HAP-1 (cell line): ENCODE results near the gene ZNF444.

Experiments used
- DNase-seq, 2 experiments: peaks; one replicate each; pipeline ENCODE4 v3.0.0-alpha.2; 2016 to 2020; ENCODE audit warnings: low spot score in 2 of 2
- H3K27me3 ChIP-seq: fragments of 250-450 bp; sonication (Bioruptor Pico); 2 replicates; pipeline ENCODE4 v1.5.1; 2020; ENCODE audit warnings: low read depth, mild to moderate bottlenecking, moderate library complexity
- H3K36me3 ChIP-seq: fragments of 250-450 bp; sonication (Bioruptor Pico); replicated peaks from 2 replicates; pipeline ENCODE4 v1.5.1; 2020; ENCODE audit warnings: mild to moderate bottlenecking
- H3K4me1 ChIP-seq: fragments of 250-450 bp; sonication (Bioruptor Pico); 2 replicates; pipeline ENCODE4 v1.5.1; 2020; ENCODE audit warnings: mild to moderate bottlenecking
- H3K4me3 ChIP-seq: fragments of 250-450 bp; sonication (Bioruptor Pico); 2 replicates; pipeline ENCODE4 v1.5.1; 2020; ENCODE audit warnings: mild to moderate bottlenecking, moderate library complexity
- H3K9me3 ChIP-seq: fragments of 250-450 bp; sonication (Bioruptor Pico); 2 replicates; pipeline ENCODE4 v1.5.1; 2020; ENCODE audit warnings: mild to moderate bottlenecking, moderate library complexity
- in situ Hi-C: fragments of 300-500 bp; cut with MboI; formaldehyde crosslinking; loops from 3 replicates; pipeline ENCODE4 v1.14.3; 2020; ENCODE audit warnings: low sequenced_read_pairs, inconsistent platforms, mixed read lengths

Gene ZNF444

GRCh38 chr19:56120371-56121179 lies 20.5 kb upstream of the ZNF444 start:
- no peaks in the 10 kb centered on the region for H3K27me3 ChIP-seq
- peak; percentile 44 to 81 for DNase-seq
- H3K36me3 ChIP-seq, result peaks cover 4% of the 10 kb centered on the region; the same call in 1 of the 2 replicates
- H3K9me3 ChIP-seq, result no peaks in the 10 kb centered on the region
- H3K4me1 ChIP-seq, result peaks cover 4% of the 10 kb centered on the region; the same call in 1 of the 2 replicates
- peak overlapping the region; percentile 93 for H3K4me3 ChIP-seq
- in situ Hi-C loops, result no loop called here

DNA sequence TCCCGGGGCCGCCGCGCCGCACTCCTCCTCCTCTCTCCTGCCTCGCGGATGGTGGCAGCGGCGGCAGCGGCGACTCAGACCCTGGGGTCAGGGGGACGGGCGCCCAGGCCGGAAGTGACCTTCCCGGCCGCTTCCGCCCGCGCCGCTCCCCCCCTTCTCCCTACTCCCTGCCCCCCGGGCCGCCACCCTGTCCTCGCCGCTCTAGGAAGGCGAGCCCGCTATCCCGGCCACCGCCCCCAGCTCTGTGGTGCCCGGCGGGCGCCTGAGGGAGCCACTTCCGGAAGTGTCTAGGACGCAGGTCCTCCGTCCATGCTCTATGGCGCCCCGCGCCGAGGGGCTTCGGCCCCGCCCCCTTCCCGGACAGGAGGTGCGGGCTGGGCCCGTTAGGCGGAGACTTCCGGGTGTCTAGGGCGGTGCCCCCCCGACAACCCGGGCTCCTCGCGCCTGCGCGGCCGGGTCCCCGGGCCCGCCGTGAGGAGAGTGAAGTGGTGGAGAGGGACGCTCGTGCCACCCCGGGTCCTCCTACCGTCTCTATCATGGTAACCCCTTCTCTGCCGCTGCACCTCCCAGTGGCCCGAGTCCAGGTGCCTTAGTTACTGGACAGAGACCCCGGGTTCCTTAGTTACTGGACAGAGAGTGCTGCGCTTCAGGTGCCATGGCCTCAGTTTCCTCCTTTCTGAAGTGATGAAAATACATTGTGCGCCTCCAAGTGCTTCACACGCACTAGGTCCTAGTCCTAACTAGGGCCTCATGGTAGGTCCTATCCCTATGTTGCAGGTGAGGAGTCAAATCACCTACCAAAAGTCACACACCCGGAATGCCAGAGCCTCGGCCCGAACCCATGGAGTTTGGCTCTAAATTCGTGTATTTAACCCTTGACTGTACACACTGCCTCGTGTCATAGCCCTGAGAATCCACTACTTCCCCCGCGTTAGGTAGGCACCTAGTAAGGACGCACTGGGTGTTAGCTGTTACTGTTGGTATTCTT lies 19.6 kb upstream of the ZNF444 start, which contains the start of gene ZNF787:
TSS of gene ZNF787 (minus strand) at position 116 of the 988 bp plus-strand sequence. CDS start 18,078 bp downstream, outside the sequence.
- Histone ChIP-seq H3K9me3 (no peaks in the 10 kb centered on the region), H3K4me1 (peaks cover 4% of the 10 kb centered on the region; the same call in 1 of the 2 replicates), H3K36me3 (peaks cover 4% of the 10 kb centered on the region; the same call in 1 of the 2 replicates), H3K4me3 (peak within 1 kb of the TSS; percentile 93), H3K27me3 (no peaks in the 10 kb centered on the region)
- in situ Hi-C loops, result no loop called here
- DNase-seq, result peak; percentile 92 to 98

DNA sequence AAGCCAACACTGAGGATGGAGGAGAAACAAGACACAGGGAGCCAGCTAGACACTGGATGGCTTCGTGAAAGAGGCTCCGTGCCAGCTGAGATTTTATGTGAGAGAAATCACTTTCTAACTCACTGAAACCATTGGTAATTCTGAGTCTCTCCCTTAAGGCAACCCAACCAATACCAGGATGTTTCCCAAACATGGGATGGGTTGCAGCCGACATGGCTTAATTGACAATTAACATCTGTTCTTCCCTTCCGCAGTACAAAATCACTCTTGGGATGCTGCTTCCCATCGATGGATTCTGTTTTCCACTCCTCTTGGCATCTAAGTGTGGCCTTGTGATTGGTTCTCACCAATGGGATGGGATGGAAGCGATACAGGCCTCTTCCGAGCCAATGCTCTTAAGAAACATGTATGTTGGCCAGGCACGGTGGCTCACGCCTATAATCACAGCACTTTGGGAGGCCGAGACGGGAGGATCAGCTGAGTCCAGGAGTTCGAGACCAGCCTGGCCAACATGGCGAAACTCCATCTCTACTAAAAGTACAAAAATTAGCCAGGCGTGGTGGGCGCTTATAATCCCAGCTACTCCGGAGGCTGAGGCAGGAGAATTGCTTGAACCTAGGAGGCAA lies 17.7 kb upstream of the ZNF444 start:
- in situ Hi-C loops, result no loop called here
- H3K27me3 ChIP-seq, result no peaks in the 10 kb centered on the region
- H3K9me3 ChIP-seq, result no peaks in the 10 kb centered on the region
- no peak overlapping the region for H3K4me3 ChIP-seq
- peaks cover 4% of the 10 kb centered on the region; the same call in 1 of the 2 replicates for H3K4me1 ChIP-seq
- no peak for DNase-seq
- peaks cover 4% of the 10 kb centered on the region; the same call in 1 of the 2 replicates for H3K36me3 ChIP-seq

DNA sequence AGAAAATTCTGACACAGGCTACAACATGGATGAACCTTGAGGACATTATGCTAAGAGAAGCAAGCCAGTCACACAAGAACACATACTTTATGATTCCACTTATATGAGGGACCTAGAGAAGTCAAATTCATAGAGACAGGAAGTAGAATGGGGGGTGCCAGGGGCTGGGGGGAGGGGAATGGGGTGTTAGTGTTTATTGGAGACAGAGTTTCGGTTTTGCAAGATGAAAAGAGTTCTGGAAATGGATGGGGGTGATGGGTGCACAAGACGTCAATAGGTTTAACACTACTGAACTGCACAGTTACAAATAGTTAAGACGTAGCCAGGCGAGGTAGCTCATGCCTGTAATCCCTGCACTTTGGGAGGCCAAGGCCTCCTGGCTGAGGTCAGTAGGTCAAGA lies 16.5 kb upstream of the ZNF444 start:
- in situ Hi-C loops, result no loop called here
- Histone ChIP-seq H3K4me3 (no peak overlapping the region), H3K4me1 (peaks cover 1% of the 10 kb centered on the region; the same call in 1 of the 2 replicates), H3K27me3 (no peaks in the 10 kb centered on the region), H3K9me3 (no peaks in the 10 kb centered on the region), H3K36me3 (no peaks in the 10 kb centered on the region; the same call in 1 of the 2 replicates)
- DNase-seq, result no peak

DNA sequence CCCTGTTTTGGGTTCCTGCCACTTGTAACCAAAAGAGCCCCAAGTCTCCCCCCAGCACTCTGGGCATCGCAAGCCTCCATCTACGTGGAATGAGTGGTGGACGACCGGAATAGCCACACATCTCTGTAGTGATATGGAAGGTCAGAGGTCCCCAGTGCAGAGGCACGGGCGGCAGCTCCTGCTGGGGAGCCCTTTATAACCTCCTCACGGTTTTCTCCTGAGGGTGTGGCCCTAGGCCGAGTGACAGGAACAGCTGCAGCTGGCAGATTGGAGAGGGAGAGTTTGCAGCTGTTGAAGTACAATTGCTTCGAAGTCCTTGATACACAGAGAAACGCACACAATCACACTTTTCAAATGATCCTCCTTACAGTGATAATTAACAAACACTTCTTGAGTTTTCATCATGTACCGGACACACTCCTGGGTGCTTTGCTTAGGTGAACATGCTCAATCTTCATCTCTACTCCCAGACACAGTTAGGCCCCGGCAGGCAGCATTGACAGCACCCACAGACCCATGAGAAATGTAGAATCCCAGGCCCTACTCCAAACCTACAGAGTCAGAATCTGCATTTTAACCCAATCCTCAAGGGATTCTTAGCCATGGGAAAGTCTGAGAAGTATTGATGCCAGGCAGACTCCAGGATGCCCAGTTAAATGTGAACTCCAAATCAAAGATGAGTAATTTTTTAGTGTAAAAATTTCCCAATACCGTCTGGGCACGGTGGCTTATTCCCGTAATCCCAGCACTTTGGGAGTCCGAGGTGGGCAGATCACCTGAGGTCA lies 15.1 kb upstream of the ZNF444 start:
- H3K36me3 ChIP-seq, result no peaks in the 10 kb centered on the region
- no peak for DNase-seq
- no peaks in the 10 kb centered on the region for H3K27me3 ChIP-seq
- in situ Hi-C loops, result no loop called here
- H3K9me3 ChIP-seq, result no peaks in the 10 kb centered on the region
- H3K4me1 ChIP-seq, result no peaks in the 10 kb centered on the region
- H3K4me3 ChIP-seq, result no peak overlapping the region

DNA sequence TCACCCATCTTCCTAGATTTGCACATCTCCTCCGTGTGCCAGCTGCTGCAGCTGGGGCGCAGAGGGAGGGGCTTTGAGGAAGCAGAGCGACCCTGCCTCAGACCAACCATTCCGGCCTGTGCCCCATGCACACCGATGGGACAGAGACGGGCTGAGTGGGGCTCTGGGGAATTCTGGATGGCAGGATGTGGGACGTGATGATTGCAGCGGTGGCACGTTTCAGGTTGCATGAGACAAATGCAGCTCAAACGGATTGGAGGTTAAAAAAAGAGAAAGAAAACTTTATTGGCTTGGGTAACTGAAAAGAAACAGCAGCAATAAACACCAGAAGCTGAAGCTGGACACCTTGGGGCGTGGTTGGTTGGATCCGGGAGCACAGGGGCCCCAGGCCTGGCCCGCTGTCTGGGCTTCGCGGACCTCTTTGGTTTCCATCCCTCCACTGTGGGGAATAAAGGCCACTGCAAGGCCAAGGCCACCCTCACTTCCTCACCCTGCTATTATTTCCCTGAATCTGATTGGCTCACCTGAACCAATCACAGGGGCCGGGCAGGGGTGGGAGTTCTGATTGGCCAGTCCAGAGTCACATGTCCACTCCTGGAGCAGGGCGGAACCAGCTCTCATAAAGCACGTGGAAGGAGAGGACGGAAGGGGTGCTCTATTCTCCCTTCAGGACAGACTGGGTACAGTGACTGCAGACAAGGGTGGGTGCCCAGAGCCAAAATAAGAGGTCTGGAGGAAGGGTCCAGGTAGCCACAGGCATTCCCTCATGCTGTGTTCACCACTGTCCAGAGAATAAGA lies 13.9 kb upstream of the ZNF444 start:
- in situ Hi-C loops, result no loop called here
- Histone ChIP-seq H3K9me3 (no peaks in the 10 kb centered on the region), H3K27me3 (no peaks in the 10 kb centered on the region), H3K4me1 (no peaks in the 10 kb centered on the region), H3K4me3 (no peak overlapping the region), H3K36me3 (no peaks in the 10 kb centered on the region)
- DNase-seq, result no peak

- H3K9me3 ChIP-seq, result no peaks in the 10 kb centered on the region
- in situ Hi-C loops, result no loop called here
- no peaks in the 10 kb centered on the region for H3K27me3 ChIP-seq
- H3K4me3 ChIP-seq, result no peak overlapping the region
- no peaks in the 10 kb centered on the region for H3K4me1 ChIP-seq
- no peaks in the 10 kb centered on the region for H3K36me3 ChIP-seq
- no peak for DNase-seq
Measured at GRCh38 chr19:56130006-56130405, 11.1 kb upstream of the ZNF444 start.

GRCh38 chr19:56131651-56132050 lies 9.4 kb upstream of the ZNF444 start:
- Histone ChIP-seq H3K36me3 (no peaks in the 10 kb centered on the region), H3K4me3 (no peak overlapping the region), H3K27me3 (no peaks in the 10 kb centered on the region), H3K4me1 (no peaks in the 10 kb centered on the region), H3K9me3 (no peaks in the 10 kb centered on the region)
- in situ Hi-C loops, result no loop called here
- DNase-seq, result no peak

- no peaks in the 10 kb centered on the region for H3K9me3 ChIP-seq
- H3K27me3 ChIP-seq, result no peaks in the 10 kb centered on the region
- H3K36me3 ChIP-seq, result no peaks in the 10 kb centered on the region
- in situ Hi-C loops, result no loop called here
- no peak for DNase-seq
- no peaks in the 10 kb centered on the region for H3K4me1 ChIP-seq
- no peak overlapping the region for H3K4me3 ChIP-seq
Measured at GRCh38 chr19:56132316-56132822, 8.7 kb upstream of the ZNF444 start.

GRCh38 chr19:56133858-56134653 lies 7.0 kb upstream of the ZNF444 start:
- Histone ChIP-seq H3K4me3 (no peak overlapping the region), H3K9me3 (no peaks in the 10 kb centered on the region), H3K4me1 (no peaks in the 10 kb centered on the region), H3K36me3 (no peaks in the 10 kb centered on the region), H3K27me3 (no peaks in the 10 kb centered on the region)
- no peak for DNase-seq
- in situ Hi-C loops, result no loop called here

- no peaks in the 10 kb centered on the region for H3K27me3 ChIP-seq
- H3K4me3 ChIP-seq, result no peak overlapping the region
- H3K9me3 ChIP-seq, result no peaks in the 10 kb centered on the region
- no peaks in the 10 kb centered on the region for H3K36me3 ChIP-seq
- in situ Hi-C loops, result no loop called here
- no peak for DNase-seq
- H3K4me1 ChIP-seq, result no peaks in the 10 kb centered on the region
Measured at GRCh38 chr19:56134654-56134921, 6.5 kb upstream of the ZNF444 start.

GRCh38 chr19:56136362-56136761 lies 4.7 kb upstream of the ZNF444 start:
- Histone ChIP-seq H3K4me1 (peaks cover 5% of the 10 kb centered on the region), H3K9me3 (no peaks in the 10 kb centered on the region), H3K4me3 (no peak overlapping the region), H3K27me3 (no peaks in the 10 kb centered on the region), H3K36me3 (no peaks in the 10 kb centered on the region)
- in situ Hi-C loops, result no loop called here
- no peak for DNase-seq
